ENCODE data around the gene DNAJA2. TPM values are rescaled to one million over a fixed set of nuclear protein-coding genes. Genes with fewer than 3 reads are reported as not detected.

Gene DNAJA2
- total RNA-seq, 2 donors from 2014 or later = 65.1 to 68.2 TPM

Other genes with a start within 250 kb of the DNAJA2 start
- gene MYLK3, start 225.3 kb downstream of the DNAJA2 start, total RNA-seq = 1 to 10 TPM; 2.3 to 4.0 TPM
- 10 to 100 TPM; 20.6 to 22.7 TPM for gene C16orf87, start 142.5 kb downstream of the DNAJA2 start, total RNA-seq
- 10 to 100 TPM; 44.1 to 65.5 TPM for gene GPT2, start 89.3 kb downstream of the DNAJA2 start, total RNA-seq
- gene NETO2, start 170.3 kb upstream of the DNAJA2 start, total RNA-seq = 10 to 100 TPM; 18.4 to 36.3 TPM

All from endodermal cell (in vitro differentiated cells).